ENCODE data around the gene L1CAM. TPM values are rescaled to one million over a fixed set of nuclear protein-coding genes. Genes with fewer than 3 reads are reported as not detected.

The L1CAM gene
- total and polyA plus RNA-seq, 9 of the 15 experiments (the other 6 are each of a cell fraction or from before 2014, with no cell fraction given): 0.09 to 0.86 (median 0.26) TPM; not detected in 3

GRCh38 chrX:153867671-153868070 lies 18.3 kb downstream of the L1CAM start:
- Histone ChIP-seq H3K9me3 (replicated peaks; ENCODE audit: control insufficient read depth, insufficient read depth, low read depth, low read length) (no peaks in the 10 kb centered on the region), H3K79me2 (ENCODE audit: control insufficient read depth, insufficient read depth, low read length) (no peaks in the 10 kb centered on the region), H4K20me1 (replicated peaks; ENCODE audit: control insufficient read depth, insufficient read depth, low read length) (0 out of 2 replicates have a peak, but pooled peaks cover 12% of the 10 kb centered on the region), H3K4me2 (ENCODE audit: insufficient read depth, low read length) (no peak overlapping the region), H3K4me3 (no peak overlapping the region), H3K27ac (ENCODE audit: extremely low read depth, low read depth, low read length) (no peak overlapping the region), H3K27me3 (ENCODE audit: control insufficient read depth in 2 of 2, insufficient read depth in 2 of 2, low read length in 2 of 2) (peaks cover 17 to 82% of the 10 kb centered on the region in 2 experiments; a peak in 4 of 5 replicates), H3K4me1 (replicated peaks in 1 of 2; ENCODE audit: control insufficient read depth in 2 of 2, insufficient read depth in 2 of 2, low read length in 2 of 2) (peaks cover 0 to 32% of the 10 kb centered on the region in 2 experiments; a peak in 2 of 5 replicates), H3K36me3 (ENCODE audit: control insufficient read depth, insufficient read depth, low read length) (no peaks in the 10 kb centered on the region), H2AFZ (ENCODE audit: low read depth, low read length) (no peak overlapping the region), H3K9me1 (ENCODE audit: control insufficient read depth, insufficient read depth, low read length) (no peaks in the 10 kb centered on the region), H3K9ac (ENCODE audit: insufficient read depth in 1 of 2, low read depth in 2 of 2, low read length in 2 of 2) (no peak overlapping the region)
- in situ Hi-C loops (cut with MboI): no loop called here
- FAIRE-seq (no peak), DNase-seq (ENCODE audit: extremely low read depth in 1 of 4, low spot score in 3 of 4) (no peak), ATAC-seq (no peak)
- WGBS (ENCODE audit: insufficient coverage, low coverage, missing lambda C conversion rate): 4% methylated on average over 10 of the region's 13 CpGs
- TF ChIP-seq TFAM (CRISPR knock-in tag; conservative IDR thresholded peaks at IDR 0.05): no peak
- TF ChIP-seq MCM2 (IDR thresholded peaks at IDR 0.05; ENCODE audit: low read depth): no peak
- TF ChIP-seq CBFA2T3 (IDR thresholded peaks at IDR 0.05): no peak
- TF ChIP-seq FOSL1 (tag; conservative IDR thresholded peaks at IDR 0.05): no peak
- TF ChIP-seq TCFL5 (CRISPR knock-in tag; conservative IDR thresholded peaks at IDR 0.05): no peak
- TF ChIP-seq ATF4 (CRISPR knock-in tag; IDR thresholded peaks at IDR 0.05): no peak
- no peak for TF ChIP-seq MXI1 (IDR thresholded peaks at IDR 0.05; ENCODE audit: low read depth, low read length)
- TF ChIP-seq ZNF785 (CRISPR knock-in tag; IDR thresholded peaks at IDR 0.05): no peak
- TF ChIP-seq TOE1 (IDR thresholded peaks at IDR 0.05; ENCODE audit: borderline replicate concordance): no peak
- TF ChIP-seq TOE1 (CRISPR knock-in tag; IDR thresholded peaks at IDR 0.05; ENCODE audit: borderline replicate concordance, low read depth): no peak
- no peak for TF ChIP-seq SMARCC2 (IDR thresholded peaks at IDR 0.05; ENCODE audit: low read depth)
- no peak for TF ChIP-seq TEAD2 (tag; IDR thresholded peaks at IDR 0.05)
- TF ChIP-seq NUFIP1 (IDR thresholded peaks at IDR 0.05; ENCODE audit: partially characterized antibody): no peak
- no peak for TF ChIP-seq ATF1 (CRISPR knock-in tag; IDR thresholded peaks at IDR 0.05)
- no peak for TF ChIP-seq ATF1 (tag; IDR thresholded peaks at IDR 0.05)
- TF ChIP-seq MLLT1 (IDR thresholded peaks at IDR 0.05): no peak
- TF ChIP-seq SRSF9 (IDR thresholded peaks at IDR 0.05; ENCODE audit: borderline replicate concordance, low read depth, low read length): no peak
- BruUV-seq (replicated peaks): no TSS peak
- ChIA-PET CTCF (ENCODE audit: low intra/inter-chr PET ratio) (no interaction called here), POLR2A (interaction anchor here (1.2 kb wide), 1 partner anchor 14 kb away, joined by 6 read pairs; no protein-coding TSS in a partner anchor)
- intact Hi-C loops (cut with micrococcal nuclease): no loop called here

All from K562 (cell line).